ENCODE results near the gene MYO7A. TPM values are rescaled to one million over a fixed set of nuclear protein-coding genes. Genes with fewer than 3 reads are reported as not detected.

MYO7A gene
- 0.07 TPM in 1 of 2 replicates, not detected in the other for total RNA-seq

DNA sequence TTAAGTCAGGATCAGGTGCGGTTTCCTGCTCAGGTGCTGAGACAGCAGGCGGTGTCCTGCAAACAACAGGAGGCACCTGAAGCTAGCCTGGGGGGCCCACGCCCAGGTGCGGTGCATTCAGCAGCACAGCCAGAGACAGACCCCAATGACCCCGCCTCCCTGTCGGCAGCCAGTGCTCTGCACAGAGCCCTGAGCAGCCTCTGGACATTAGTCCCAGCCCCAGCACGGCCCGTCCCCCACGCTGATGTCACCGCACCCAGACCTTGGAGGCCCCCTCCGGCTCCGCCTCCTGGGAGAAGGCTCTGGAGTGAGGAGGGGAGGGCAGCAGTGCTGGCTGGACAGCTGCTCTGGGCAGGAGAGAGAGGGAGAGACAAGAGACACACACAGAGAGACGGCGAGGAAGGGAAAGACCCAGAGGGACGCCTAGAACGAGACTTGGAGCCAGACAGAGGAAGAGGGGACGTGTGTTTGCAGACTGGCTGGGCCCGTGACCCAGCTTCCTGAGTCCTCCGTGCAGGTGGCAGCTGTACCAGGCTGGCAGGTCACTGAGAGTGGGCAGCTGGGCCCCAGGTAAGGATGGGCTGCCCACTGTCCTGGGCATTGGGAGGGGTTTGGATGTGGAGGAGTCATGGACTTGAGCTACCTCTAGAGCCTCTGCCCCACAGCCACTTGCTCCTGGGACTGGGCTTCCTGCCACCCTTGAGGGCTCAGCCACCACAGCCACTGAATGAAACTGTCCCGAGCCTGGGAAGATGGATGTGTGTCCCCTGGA, at the start of gene MYO7A:
Gene MYO7A, plus strand, starts transcription at position 327 of the 772 bp plus-strand sequence. CDS start 2,389 bp downstream, outside the sequence.
- DNase-seq, result no peak
- intact Hi-C loops (cut with micrococcal nuclease), result loop anchor here (1.0 to 2.0 kb wide), 2 partner anchors 60 to 421 kb away; no protein-coding TSS in a partner anchor
- no peaks in the 10 kb centered on the region for H3K36me3 Mint-ChIP-seq (ENCODE audit: low read depth)
- peak within 1 kb of the TSS; percentile 73 for H3K4me3 Mint-ChIP-seq
- H3K27me3 Mint-ChIP-seq, result peaks cover 5% of the 10 kb centered on the region
- peaks cover 7% of the 10 kb centered on the region for H3K4me1 Mint-ChIP-seq
- H3K27ac Mint-ChIP-seq, result no peak within 1 kb of the TSS
- H3K9me3 Mint-ChIP-seq, result no peaks in the 10 kb centered on the region

DNA sequence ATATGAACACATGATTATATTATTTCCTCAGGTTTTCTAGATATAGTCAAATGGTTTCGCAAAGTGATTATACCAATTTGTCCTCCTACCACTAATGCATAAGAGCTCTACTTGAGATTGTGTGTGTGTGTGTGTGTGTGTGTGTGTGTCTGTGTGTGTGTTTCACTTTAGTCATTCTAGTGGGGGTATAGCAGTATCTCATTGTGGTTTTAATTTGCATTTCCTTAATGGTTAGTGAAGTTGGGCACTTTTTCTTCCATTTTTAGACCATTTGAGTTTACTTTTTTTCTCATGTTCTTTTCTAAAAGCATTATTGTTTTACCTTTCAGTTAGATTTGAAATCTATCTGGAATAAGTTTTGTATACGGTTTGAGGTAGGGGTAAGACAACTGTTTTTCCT, 48.4 kb upstream of the MYO7A start:
- Mint-ChIP-seq H3K27me3 (peaks cover 12% of the 10 kb centered on the region), H3K27ac (no peak overlapping the region), H3K36me3 (ENCODE audit: low read depth) (no peaks in the 10 kb centered on the region), H3K4me1 (peaks cover 11% of the 10 kb centered on the region), H3K9me3 (peaks cover 3% of the 10 kb centered on the region), H3K4me3 (no peak overlapping the region)
- DNase-seq, result no peak
- intact Hi-C loops (cut with micrococcal nuclease), result no loop called here

DNA sequence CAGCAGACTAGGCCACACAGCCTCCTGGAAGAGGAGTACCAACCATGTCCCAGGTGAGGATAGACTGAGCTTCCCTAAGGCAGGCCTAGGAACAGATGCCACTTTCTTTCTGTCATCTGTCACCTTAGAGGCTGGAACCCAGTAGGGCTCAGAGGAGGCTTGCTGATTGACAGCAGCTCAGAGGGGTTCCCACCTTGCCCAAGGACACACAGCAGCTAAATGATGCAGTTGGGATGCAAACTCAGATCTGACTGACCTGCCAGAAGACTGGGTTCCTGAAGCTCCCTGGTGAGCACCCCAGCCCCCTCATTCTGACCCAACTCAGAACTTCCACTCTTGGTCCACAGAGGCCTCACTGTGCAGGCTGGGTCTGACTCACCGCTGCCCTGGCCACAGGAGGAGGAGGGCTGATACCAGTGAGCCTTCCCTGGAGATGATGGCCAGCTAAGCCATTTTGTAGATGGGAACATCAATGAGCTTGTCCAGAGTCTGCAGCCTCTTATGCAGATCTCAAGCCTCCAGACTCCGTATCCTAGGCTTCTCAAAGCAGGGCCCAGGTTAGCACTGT, 47.3 kb upstream of the MYO7A start:
- DNase-seq, result no peak
- Mint-ChIP-seq H3K9me3 (peaks cover 3% of the 10 kb centered on the region), H3K27ac (no peak overlapping the region), H3K4me3 (no peak overlapping the region), H3K36me3 (ENCODE audit: low read depth) (no peaks in the 10 kb centered on the region), H3K27me3 (peaks cover 12% of the 10 kb centered on the region), H3K4me1 (peaks cover 11% of the 10 kb centered on the region)
- intact Hi-C loops (cut with micrococcal nuclease), result no loop called here

GRCh38 chr11:77081381-77081851, 46.6 kb upstream of the MYO7A start:
- DNase-seq, result no peak
- H3K4me3 Mint-ChIP-seq, result no peak overlapping the region
- peaks cover 12% of the 10 kb centered on the region for H3K27me3 Mint-ChIP-seq
- H3K4me1 Mint-ChIP-seq, result peaks cover 11% of the 10 kb centered on the region
- peaks cover 3% of the 10 kb centered on the region for H3K9me3 Mint-ChIP-seq
- H3K27ac Mint-ChIP-seq, result no peak overlapping the region
- intact Hi-C loops (cut with micrococcal nuclease), result no loop called here
- no peaks in the 10 kb centered on the region for H3K36me3 Mint-ChIP-seq (ENCODE audit: low read depth)

DNA sequence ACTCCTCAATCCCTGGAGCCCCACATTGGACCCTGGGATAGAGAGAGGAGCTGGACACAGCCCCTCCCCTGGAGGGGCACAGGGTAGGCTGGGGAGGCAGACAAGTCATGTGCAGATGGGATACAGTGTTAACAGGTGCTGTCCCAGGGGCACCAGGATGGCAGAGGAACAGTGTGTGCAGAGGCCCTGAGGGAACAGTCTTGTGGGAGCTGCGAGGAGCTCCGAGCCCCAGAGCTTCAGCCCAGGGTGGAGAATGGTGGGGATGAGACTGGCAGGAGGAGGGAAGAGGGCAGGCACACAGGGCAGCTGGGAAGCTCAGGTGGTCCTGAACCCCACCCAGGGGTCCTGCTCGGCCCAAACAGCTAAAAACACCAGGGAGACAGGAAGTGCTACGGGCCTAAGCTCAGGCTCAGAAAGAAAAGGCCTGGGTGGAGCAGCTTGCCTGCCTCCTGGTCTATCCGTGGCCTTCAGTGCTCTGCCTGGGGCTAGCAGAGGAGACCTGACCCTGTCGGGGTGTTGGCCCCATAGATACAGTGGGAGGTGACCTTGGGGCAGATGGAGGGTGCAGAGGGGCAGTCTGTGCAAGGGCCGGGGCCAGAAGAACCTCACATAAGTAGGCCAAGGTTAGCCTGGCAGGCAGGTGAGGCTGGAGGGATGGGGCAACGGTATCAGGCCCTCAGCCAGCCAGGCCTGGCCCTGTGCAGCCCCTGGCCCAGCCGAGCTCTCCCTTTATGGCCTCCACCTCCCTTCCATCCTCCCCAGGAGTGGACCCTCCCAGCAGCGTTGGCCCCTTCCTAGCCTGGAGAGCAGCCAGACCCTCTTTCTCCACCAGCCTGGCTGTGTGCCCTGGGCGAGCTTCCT, 45.8 kb upstream of the MYO7A start:
- Mint-ChIP-seq H3K4me3 (peak overlapping the region; percentile 77), H3K36me3 (ENCODE audit: low read depth) (no peaks in the 10 kb centered on the region), H3K27ac (peak overlapping the region; percentile 96), H3K9me3 (peaks cover 3% of the 10 kb centered on the region), H3K4me1 (peaks cover 11% of the 10 kb centered on the region), H3K27me3 (peaks cover 10% of the 10 kb centered on the region)
- no peak for DNase-seq
- intact Hi-C loops (cut with micrococcal nuclease), result no loop called here

GRCh38 chr11:77082838-77083565, 45.0 kb upstream of the MYO7A start:
- intact Hi-C loops (cut with micrococcal nuclease), result no loop called here
- Mint-ChIP-seq H3K9me3 (peaks cover 3% of the 10 kb centered on the region), H3K36me3 (ENCODE audit: low read depth) (no peaks in the 10 kb centered on the region), H3K4me1 (peaks cover 11% of the 10 kb centered on the region), H3K4me3 (peak overlapping the region; percentile 77), H3K27ac (peak overlapping the region; percentile 96), H3K27me3 (peaks cover 8% of the 10 kb centered on the region)
- peak; percentile 87 for DNase-seq

GRCh38 chr11:77083566-77084245, 44.3 kb upstream of the MYO7A start:
- DNase-seq, result no peak
- Mint-ChIP-seq H3K36me3 (ENCODE audit: low read depth) (no peaks in the 10 kb centered on the region), H3K27me3 (peaks cover 2% of the 10 kb centered on the region), H3K4me3 (no peak overlapping the region), H3K4me1 (peaks cover 11% of the 10 kb centered on the region), H3K27ac (peak overlapping the region; percentile 41), H3K9me3 (peaks cover 2% of the 10 kb centered on the region)
- intact Hi-C loops (cut with micrococcal nuclease), result no loop called here

- H3K27ac Mint-ChIP-seq, result no peak overlapping the region
- H3K4me1 Mint-ChIP-seq, result peaks cover 11% of the 10 kb centered on the region
- no peaks in the 10 kb centered on the region for H3K27me3 Mint-ChIP-seq
- no peak overlapping the region for H3K4me3 Mint-ChIP-seq
- no peak for DNase-seq
- H3K9me3 Mint-ChIP-seq, result no peaks in the 10 kb centered on the region
- intact Hi-C loops (cut with micrococcal nuclease), result no loop called here
- no peaks in the 10 kb centered on the region for H3K36me3 Mint-ChIP-seq (ENCODE audit: low read depth)
These were observed 43.4 kb upstream of the MYO7A start for GRCh38 chr11:77084581-77085191.

GRCh38 chr11:77085652-77086051, 42.4 kb upstream of the MYO7A start:
- no peak overlapping the region for H3K27ac Mint-ChIP-seq
- H3K27me3 Mint-ChIP-seq, result no peaks in the 10 kb centered on the region
- intact Hi-C loops (cut with micrococcal nuclease), result no loop called here
- no peak for DNase-seq
- no peaks in the 10 kb centered on the region for H3K9me3 Mint-ChIP-seq
- H3K4me1 Mint-ChIP-seq, result peaks cover 11% of the 10 kb centered on the region
- H3K4me3 Mint-ChIP-seq, result no peak overlapping the region
- no peaks in the 10 kb centered on the region for H3K36me3 Mint-ChIP-seq (ENCODE audit: low read depth)

DNA sequence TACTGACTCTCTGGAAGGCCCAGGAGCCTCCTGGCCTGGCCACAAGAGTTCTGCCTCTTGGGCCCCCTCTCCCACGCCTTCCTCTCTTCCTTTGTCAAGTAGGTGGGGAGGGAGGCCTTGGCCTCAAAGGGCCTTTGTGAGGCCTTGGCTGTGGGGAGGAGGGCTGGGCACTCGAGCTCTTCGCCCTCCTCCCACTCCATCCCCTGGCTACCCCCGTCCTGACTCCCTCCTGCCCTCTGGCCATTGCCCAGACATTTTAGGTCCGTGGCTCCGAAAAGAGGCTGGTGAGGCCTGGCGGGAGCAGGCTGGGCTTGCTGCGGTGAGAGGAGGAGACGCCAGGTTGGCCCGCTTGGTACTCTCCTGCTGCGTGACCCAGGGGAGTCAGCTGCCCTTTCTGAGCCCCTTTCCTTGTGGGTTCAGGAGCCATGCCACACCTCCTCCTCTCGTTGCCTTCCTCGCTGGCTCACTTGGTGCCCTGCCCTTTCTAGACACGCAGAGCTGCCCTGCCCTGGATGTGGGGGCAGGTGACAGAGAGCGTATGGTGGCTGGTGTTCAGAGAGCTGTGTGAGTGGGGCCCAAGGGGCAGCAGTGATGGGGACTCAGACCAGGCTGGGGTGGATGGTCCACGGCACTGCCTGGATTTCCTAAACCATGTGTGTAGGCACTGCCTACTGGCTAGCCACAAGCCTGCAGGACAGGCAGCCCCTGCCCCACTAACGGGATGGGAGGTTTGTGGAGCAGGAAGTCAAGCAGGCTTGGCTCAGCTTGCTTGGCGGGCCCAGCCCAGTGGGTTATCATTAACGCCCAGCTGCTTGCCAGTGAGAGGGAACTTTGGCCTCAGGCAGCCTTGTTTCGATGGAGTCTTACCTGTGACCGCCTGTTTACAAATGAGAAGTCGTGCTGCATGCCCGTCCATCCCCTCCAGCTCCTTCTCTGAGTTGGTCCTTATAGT, 41.2 kb upstream of the MYO7A start:
- intact Hi-C loops (cut with micrococcal nuclease), result no loop called here
- no peak for DNase-seq
- Mint-ChIP-seq H3K9me3 (no peaks in the 10 kb centered on the region), H3K4me1 (peaks cover 16% of the 10 kb centered on the region), H3K36me3 (ENCODE audit: low read depth) (no peaks in the 10 kb centered on the region), H3K27me3 (no peaks in the 10 kb centered on the region), H3K27ac (no peak overlapping the region), H3K4me3 (no peak overlapping the region)

GRCh38 chr11:77087723-77088225, 40.3 kb upstream of the MYO7A start:
- Mint-ChIP-seq H3K27me3 (no peaks in the 10 kb centered on the region), H3K27ac (no peak overlapping the region), H3K4me1 (peaks cover 7% of the 10 kb centered on the region), H3K36me3 (ENCODE audit: low read depth) (no peaks in the 10 kb centered on the region), H3K4me3 (no peak overlapping the region), H3K9me3 (no peaks in the 10 kb centered on the region)
- intact Hi-C loops (cut with micrococcal nuclease), result no loop called here
- DNase-seq, result no peak

Measured in activated CD4-positive, alpha-beta T cell treated with anti-CD3 and anti-CD28 coated beads, Interleukin-2, amount 10 ng/mL, durations not matched to agents 24 days and 14 days (primary cell).